ENCODE results near the gene TRIM50. TPM values are rescaled to one million over a fixed set of nuclear protein-coding genes. Genes with fewer than 3 reads are reported as not detected.
"Not testable (repeated sequence)": the region's sequence is repeated elsewhere in the genome, so short reads cannot be mapped to it uniquely, and the experiment has no call there.

The TRIM50 gene
- total RNA-seq, 1 donor = not detected

DNA sequence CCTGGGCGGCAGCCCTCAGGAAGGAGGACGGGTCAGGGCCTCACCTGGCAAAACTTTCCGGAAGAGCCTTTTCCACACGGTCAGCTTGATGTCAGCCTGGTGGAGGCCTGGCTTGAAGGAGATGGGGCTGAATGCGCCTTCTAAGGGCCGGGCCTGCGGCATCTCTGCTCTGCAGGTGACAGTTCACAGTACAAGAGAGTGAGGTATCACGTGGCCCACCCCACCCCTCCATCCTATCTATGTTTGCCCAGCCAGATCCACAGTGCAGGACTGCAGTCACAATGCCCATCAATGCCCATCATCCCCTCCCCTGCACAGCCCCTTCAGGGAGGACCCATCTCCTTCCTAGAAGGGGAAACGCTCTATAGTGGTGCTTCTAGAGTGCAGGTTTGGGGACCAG is 11.4 kb downstream of the TRIM50 start:
- Histone ChIP-seq H3K79me2 (ENCODE audit: insufficient read depth, low read length) (no peaks in the 10 kb centered on the region), H3K27ac (ENCODE audit: low read depth, low read length) (no peak overlapping the region), H3K4me1 (ENCODE audit: insufficient read depth, low read length) (no peaks in the 10 kb centered on the region), H2AFZ (ENCODE audit: low read length) (no peak overlapping the region), H3K4me2 (ENCODE audit: insufficient read depth, low read length) (no peak overlapping the region), H3K27me3 (ENCODE audit: insufficient read depth, low read length) (no peaks in the 10 kb centered on the region), H3K36me3 (ENCODE audit: insufficient read depth, low read length) (no peaks in the 10 kb centered on the region), H3K4me3 (ENCODE audit: insufficient read depth, low read length) (no peak overlapping the region), H3K9me3 (ENCODE audit: low read depth, low read length) (no peaks in the 10 kb centered on the region), H4K20me1 (ENCODE audit: insufficient read depth, low read length) (no peaks in the 10 kb centered on the region)
- TF ChIP-seq, protein P1, sequence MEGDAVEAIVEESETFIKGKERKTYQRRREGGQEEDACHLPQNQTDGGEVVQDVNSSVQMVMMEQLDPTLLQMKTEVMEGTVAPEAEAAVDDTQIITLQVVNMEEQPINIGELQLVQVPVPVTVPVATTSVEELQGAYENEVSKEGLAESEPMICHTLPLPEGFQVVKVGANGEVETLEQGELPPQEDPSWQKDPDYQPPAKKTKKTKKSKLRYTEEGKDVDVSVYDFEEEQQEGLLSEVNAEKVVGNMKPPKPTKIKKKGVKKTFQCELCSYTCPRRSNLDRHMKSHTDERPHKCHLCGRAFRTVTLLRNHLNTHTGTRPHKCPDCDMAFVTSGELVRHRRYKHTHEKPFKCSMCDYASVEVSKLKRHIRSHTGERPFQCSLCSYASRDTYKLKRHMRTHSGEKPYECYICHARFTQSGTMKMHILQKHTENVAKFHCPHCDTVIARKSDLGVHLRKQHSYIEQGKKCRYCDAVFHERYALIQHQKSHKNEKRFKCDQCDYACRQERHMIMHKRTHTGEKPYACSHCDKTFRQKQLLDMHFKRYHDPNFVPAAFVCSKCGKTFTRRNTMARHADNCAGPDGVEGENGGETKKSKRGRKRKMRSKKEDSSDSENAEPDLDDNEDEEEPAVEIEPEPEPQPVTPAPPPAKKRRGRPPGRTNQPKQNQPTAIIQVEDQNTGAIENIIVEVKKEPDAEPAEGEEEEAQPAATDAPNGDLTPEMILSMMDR (IDR thresholded peaks at IDR 0.05; ENCODE audit: extremely low read depth, low read depth, low read length) = no peak
- DNase-seq (ENCODE audit: insufficient read length, low spot score, missing footprints) = no peak

DNA sequence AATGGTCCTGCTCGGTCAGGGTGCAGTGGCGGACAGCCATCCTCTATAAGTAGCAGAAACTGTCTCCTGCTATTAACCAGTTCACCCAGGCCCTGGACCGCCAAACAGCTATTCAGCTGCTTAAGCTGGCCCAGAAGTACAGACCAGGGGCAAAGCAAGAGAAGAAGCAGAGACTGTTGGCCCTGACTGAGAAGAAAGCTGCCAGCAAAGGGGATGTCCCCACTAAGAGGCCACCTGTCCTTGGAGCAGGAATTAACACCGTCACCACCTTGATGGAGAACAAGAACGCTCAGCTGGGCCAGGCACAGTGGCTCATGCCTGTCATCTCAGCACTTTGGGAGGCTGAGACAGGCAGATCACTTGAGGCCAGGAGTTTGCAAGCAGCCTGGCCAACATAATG is 13.6 kb downstream of the TRIM50 start:
- H3K27me3 ChIP-seq (ENCODE audit: insufficient read depth, low read length) = no peaks in the 10 kb centered on the region
- DNase-seq (ENCODE audit: insufficient read length, low spot score, missing footprints) = no peak
- no peak overlapping the region for H2AFZ ChIP-seq (ENCODE audit: low read length)
- no peaks in the 10 kb centered on the region for H3K9me3 ChIP-seq (ENCODE audit: low read depth, low read length)
- TF ChIP-seq, protein P1 (IDR thresholded peaks at IDR 0.05; ENCODE audit: extremely low read depth, low read depth, low read length) = no peak
- H3K36me3 ChIP-seq (ENCODE audit: insufficient read depth, low read length) = no peaks in the 10 kb centered on the region
- H3K79me2 ChIP-seq (ENCODE audit: insufficient read depth, low read length) = no peaks in the 10 kb centered on the region
- no peak overlapping the region for H3K4me2 ChIP-seq (ENCODE audit: insufficient read depth, low read length)
- H3K27ac ChIP-seq (ENCODE audit: low read depth, low read length) = no peak overlapping the region
- peaks cover under 1% of the 10 kb centered on the region for H3K4me1 ChIP-seq (ENCODE audit: insufficient read depth, low read length)
- H3K4me3 ChIP-seq (ENCODE audit: insufficient read depth, low read length) = no peak overlapping the region
- no peaks in the 10 kb centered on the region for H4K20me1 ChIP-seq (ENCODE audit: insufficient read depth, low read length)

DNA sequence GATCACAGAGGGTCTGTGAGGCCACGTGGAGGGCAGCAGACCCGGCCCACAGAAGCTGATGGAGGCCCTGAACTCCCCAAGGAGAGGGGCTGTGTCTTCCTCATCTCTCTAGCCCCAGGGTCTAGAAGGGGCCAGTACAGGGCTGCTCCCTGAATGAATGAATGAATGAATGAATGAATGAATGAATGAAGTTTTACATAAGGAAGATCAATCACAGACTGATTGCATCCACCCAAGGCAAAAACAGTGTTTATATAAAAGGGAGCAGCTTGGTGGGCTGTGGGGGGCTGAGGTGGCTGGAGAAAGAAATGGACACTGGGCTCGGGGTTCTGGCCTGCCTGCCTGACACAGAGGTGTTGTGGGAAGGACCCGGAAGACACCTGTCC is 14.4 kb downstream of the TRIM50 start:
- H3K4me2 ChIP-seq (ENCODE audit: insufficient read depth, low read length) = no peak overlapping the region
- no peaks in the 10 kb centered on the region for H3K36me3 ChIP-seq (ENCODE audit: insufficient read depth, low read length)
- H2AFZ ChIP-seq (ENCODE audit: low read length) = no peak overlapping the region
- H3K79me2 ChIP-seq (ENCODE audit: insufficient read depth, low read length) = no peaks in the 10 kb centered on the region
- no peak for DNase-seq (ENCODE audit: insufficient read length, low spot score, missing footprints)
- TF ChIP-seq, protein P1 (IDR thresholded peaks at IDR 0.05; ENCODE audit: extremely low read depth, low read depth, low read length) = no peak
- H3K4me3 ChIP-seq (ENCODE audit: insufficient read depth, low read length) = no peak overlapping the region
- H3K9me3 ChIP-seq (ENCODE audit: low read depth, low read length) = no peaks in the 10 kb centered on the region
- no peak overlapping the region for H3K27ac ChIP-seq (ENCODE audit: low read depth, low read length)
- H4K20me1 ChIP-seq (ENCODE audit: insufficient read depth, low read length) = no peaks in the 10 kb centered on the region
- H3K4me1 ChIP-seq (ENCODE audit: insufficient read depth, low read length) = peaks cover 2% of the 10 kb centered on the region
- H3K27me3 ChIP-seq (ENCODE audit: insufficient read depth, low read length) = no peaks in the 10 kb centered on the region

DNA sequence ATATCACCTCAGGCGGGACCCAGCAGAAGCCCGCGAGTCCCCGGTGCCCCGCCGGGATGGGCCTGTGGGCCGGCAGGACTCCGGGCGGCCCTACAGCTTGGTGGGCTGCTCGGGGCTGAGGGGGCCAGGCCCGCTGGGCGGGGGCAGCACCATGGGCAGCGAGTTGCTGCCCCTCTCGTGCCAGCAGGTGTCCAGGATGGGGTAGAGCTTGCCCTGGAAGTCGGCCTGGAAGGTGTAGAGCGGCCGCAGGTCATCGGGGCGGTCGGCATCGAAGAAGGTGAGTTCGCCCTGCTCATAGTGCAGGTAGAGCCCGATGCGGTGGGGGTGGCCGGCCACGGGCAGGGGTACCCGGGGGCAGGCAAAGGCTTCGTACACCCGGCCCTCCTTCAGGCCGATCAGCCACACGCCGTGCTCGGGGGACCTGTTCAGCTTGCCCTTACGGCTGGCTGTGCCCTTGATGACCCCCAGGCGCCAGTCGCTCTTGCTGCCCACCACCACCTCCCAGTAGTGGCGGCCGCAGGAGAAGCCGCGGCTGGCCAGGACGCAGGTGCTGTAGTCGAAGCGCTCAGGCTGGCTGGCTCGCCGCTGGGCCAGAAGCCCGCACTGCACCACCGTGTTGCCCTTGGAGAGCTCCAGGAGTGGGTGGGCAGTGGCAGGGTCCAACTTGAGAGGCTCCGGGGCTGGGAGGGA is 14.9 kb downstream of the TRIM50 start:
- Histone ChIP-seq H2AFZ (ENCODE audit: low read length) (no peak overlapping the region), H3K9me3 (ENCODE audit: low read depth, low read length) (no peaks in the 10 kb centered on the region), H4K20me1 (ENCODE audit: insufficient read depth, low read length) (no peaks in the 10 kb centered on the region), H3K27me3 (ENCODE audit: insufficient read depth, low read length) (no peaks in the 10 kb centered on the region), H3K27ac (ENCODE audit: low read depth, low read length) (no peak overlapping the region), H3K79me2 (ENCODE audit: insufficient read depth, low read length) (peaks cover 2% of the 10 kb centered on the region), H3K36me3 (ENCODE audit: insufficient read depth, low read length) (no peaks in the 10 kb centered on the region), H3K4me1 (ENCODE audit: insufficient read depth, low read length) (peaks cover 4% of the 10 kb centered on the region), H3K4me3 (ENCODE audit: insufficient read depth, low read length) (no peak overlapping the region), H3K4me2 (ENCODE audit: insufficient read depth, low read length) (no peak overlapping the region)
- peak; percentile 68 for DNase-seq (ENCODE audit: insufficient read length, low spot score, missing footprints)
- TF ChIP-seq, protein P1 (IDR thresholded peaks at IDR 0.05; ENCODE audit: extremely low read depth, low read depth, low read length) = no peak

DNA sequence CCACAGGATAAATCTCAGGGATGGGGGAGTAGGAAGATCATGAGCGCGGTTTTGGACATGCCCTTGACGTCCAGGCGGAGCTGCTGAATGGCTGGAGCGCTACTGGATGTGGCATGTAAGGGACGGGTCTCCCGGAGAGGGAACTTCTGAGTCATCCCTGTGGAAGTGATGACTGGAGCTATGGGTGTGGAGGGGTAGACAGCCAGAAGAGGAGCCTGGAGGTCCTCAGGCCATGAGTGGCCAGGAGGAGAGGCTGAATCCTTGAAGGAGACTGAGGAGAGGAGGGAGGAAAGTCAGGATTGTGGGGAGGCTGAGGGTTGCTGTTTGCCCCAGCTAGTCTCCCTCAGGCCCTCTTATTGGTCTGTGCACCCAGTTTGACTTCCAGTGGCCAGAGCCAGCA is 16.5 kb downstream of the TRIM50 start:
- H3K4me2 ChIP-seq (ENCODE audit: insufficient read depth, low read length); H3K27ac ChIP-seq (ENCODE audit: low read depth, low read length); H2AFZ ChIP-seq (ENCODE audit: low read length); H3K4me1 ChIP-seq (ENCODE audit: insufficient read depth, low read length); H3K4me3 ChIP-seq (ENCODE audit: insufficient read depth, low read length); H3K27me3 ChIP-seq (ENCODE audit: insufficient read depth, low read length); H4K20me1 ChIP-seq (ENCODE audit: insufficient read depth, low read length); H3K9me3 ChIP-seq (ENCODE audit: low read depth, low read length); H3K79me2 ChIP-seq (ENCODE audit: insufficient read depth, low read length); H3K36me3 ChIP-seq (ENCODE audit: insufficient read depth, low read length): not testable (repeated sequence)
- DNase-seq (ENCODE audit: insufficient read length, low spot score, missing footprints) = peak; percentile 72
